ENCODE results near the gene TAF1D.

DNA sequence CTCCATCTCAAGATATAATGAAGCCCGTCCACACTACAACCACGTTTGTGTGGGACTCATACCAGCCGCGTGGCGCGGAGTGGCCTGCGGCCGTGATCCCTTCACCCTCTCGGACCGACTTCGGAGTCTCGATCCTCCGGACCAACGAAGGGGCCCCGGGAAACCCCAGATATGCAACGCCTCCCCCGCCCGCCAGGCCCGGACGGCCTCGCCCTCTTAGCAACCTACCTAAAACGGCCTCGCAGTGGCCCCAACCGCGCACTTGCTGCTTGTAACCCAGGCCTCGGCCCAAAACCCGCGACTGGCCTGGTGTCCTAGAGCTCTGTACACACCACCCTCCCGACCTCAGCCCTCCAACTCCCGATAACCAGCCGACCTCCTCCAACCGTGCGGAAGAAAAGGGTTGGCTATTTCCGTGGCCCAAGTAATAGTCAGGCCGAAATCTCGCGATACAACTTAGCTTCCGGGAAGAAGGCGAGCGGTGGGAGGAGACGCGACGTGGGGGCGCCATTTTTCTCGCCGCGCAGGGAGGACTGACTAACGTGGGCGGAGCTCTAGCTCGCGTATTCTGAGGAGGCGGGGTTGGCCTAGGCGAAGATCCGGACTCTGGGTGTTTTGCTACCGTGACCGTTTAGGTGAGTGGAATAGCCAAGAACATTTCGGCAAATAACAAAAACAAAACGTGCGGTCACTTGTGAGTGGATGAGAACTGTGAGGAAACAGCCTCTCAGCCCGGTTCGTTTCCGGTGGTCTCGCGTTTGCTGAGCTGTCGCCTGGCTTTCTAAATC, at the start of gene TAF1D, which contains the start of gene C11orf54:
- TF ChIP-seq, protein P1, sequence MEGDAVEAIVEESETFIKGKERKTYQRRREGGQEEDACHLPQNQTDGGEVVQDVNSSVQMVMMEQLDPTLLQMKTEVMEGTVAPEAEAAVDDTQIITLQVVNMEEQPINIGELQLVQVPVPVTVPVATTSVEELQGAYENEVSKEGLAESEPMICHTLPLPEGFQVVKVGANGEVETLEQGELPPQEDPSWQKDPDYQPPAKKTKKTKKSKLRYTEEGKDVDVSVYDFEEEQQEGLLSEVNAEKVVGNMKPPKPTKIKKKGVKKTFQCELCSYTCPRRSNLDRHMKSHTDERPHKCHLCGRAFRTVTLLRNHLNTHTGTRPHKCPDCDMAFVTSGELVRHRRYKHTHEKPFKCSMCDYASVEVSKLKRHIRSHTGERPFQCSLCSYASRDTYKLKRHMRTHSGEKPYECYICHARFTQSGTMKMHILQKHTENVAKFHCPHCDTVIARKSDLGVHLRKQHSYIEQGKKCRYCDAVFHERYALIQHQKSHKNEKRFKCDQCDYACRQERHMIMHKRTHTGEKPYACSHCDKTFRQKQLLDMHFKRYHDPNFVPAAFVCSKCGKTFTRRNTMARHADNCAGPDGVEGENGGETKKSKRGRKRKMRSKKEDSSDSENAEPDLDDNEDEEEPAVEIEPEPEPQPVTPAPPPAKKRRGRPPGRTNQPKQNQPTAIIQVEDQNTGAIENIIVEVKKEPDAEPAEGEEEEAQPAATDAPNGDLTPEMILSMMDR (IDR thresholded peaks at IDR 0.05) = no peak
- TF ChIP-seq EZH2phosphoT487 (IDR thresholded peaks at IDR 0.05) (no peak), EZH2 (IDR thresholded peaks at IDR 0.05) (no peak)
